ENCODE measurements around the gene DNAH8.

DNA sequence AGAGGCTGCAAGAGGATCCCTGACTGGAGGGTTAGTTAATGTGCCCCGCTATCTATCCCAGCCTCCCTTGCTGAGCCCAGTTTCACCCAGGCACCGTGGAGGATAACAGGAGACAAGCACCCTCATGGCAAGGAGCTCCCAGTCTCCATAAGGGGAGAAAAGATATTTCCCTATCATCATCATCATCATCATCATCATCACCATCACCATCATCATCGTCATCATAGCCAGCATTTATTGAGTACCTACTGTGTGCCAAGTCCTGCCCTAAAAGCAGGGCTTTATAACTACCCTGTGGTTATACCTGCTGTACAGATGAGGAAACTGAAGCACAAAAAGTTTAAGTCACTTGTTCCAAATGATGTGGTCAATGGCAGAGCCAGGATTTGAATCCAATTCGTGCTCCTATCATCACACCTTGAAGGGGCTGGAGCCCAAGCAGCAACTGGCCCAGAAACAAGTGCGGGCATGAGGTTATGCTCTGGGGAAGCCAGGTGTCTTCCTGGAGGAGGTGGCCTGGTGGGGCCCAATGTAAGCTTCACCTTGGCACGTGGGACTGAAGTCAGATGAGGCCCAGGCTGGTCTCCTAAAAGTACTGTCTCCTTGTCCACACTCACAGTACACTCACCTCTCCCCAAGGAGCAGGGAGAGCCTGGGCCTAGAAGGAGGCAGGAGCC, 343.5 kb downstream of the DNAH8 start:
- TF ChIP-seq CTCF (IDR thresholded peaks at IDR 0.05; ENCODE audit: extremely low read depth in 1 of 2, insufficient read depth in 1 of 2, low read depth in 1 of 2, low read length in 2 of 2) (no peak), POLR2AphosphoS5 (IDR thresholded peaks at IDR 0.05; ENCODE audit: insufficient read depth, low read depth, low read length) (no peak), POLR2A (IDR thresholded peaks at IDR 0.05; ENCODE audit: low read depth, low read length) (no peak), EZH2 (IDR thresholded peaks at IDR 0.05; ENCODE audit: borderline replicate concordance, low read depth, low read length, severe bottlenecking) (no peak)
- TF ChIP-seq, protein P1, sequence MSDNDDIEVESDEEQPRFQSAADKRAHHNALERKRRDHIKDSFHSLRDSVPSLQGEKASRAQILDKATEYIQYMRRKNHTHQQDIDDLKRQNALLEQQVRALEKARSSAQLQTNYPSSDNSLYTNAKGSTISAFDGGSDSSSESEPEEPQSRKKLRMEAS (IDR thresholded peaks at IDR 0.05; ENCODE audit: insufficient read depth, insufficient read length), result no peak
